A549 treated with RU486 at 1 μM for 4 hours (cell line): Measurements from ENCODE around the gene ZNF429. TPM values are rescaled to one million over a fixed set of nuclear protein-coding genes. Genes with fewer than 3 reads are reported as not detected.

ENCODE experiments used
- total RNA-seq: library from RNA; stranded (reverse); fragments of 200-300 nt; extraction: Qiagen RNA extraction; gene quantifications from 5 replicates; pipeline ENCODE4 v1.2.3, GENCODE V29; 2022; ENCODE audit warnings: low read depth

The ZNF429 gene
- total RNA-seq, result not detected in 5 replicates

DNA sequence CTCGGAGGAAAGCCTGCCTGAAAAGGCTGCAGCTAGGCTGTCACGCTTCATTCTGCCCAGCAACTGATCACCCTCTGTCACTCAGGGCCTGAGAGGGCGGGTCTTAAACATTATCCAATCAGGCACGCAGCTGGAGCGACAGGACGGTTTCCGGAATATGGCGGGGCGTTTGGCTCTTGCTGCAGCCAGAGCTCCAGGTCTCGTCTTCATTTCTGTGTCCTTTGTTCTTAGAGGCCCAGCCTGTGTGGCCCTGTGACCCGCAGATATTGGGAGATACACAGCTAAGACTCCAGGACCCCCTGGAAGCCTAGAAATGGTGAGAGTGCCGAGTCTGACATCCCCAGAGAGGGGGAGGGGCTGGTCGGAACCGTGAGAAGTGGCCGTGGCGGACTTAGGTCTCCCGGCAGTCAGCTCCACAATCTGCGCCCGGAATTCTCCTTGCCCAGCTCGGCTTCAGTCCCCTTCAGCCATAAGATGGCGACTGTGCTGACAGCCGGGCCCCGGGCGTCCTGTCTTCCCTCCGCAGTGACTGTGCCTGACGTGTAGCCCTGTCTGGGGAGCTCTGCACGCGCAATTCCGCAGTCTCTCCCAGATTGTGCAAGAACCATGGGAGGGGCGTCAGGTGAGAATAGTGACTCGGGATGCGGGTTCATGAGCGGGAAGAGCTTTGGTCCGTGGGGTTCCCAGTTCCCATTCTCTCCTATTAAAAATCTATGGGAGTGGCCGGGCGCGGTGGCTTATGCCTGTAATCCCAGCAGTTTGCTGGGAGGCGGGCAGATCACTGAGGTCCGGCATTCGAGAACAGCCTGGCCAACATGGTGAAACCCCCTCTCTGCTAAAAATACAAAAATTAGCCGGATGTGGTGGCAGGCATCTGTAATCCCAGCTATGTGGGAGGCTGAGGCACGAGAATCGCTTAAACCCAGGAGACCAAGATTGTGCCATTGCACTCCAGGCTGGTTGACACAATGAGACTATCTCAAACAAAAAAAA is at the start of gene ZNF429:
Gene ZNF429, plus strand, starts transcription at position 144 of the 993 bp plus-strand sequence. Its CDS starts 170 bp downstream, at position 314.

Other genes with a start within 250 kb of the ZNF429 start
- gene ZNF708, start 176.2 kb upstream of the ZNF429 start, total RNA-seq, result 0.90 to 1.4 TPM (median 1.1 TPM) in 5 replicates
- gene ZNF738, start 146.6 kb upstream of the ZNF429 start, total RNA-seq, result 0.46 to 1.1 TPM (median 0.86 TPM) in 5 replicates
- gene ZNF493, start 108.5 kb upstream of the ZNF429 start, total RNA-seq, result 0.10 to 0.12 TPM in 2 of 5 replicates, not detected in the others